WTC11 (cell line): ENCODE results near the gene DTNBP1. TPM values are rescaled to one million over a fixed set of nuclear protein-coding genes. Genes with fewer than 3 reads are reported as not detected.

ENCODE experiments used
- ATAC-seq: fragments of 200-7000 bp; cut with Tn5 transposase; 2 replicates; pipeline ENCODE4 v1.10.0; 2021; ENCODE audit warnings: mild to moderate bottlenecking, moderate library complexity
- CTCF ChIA-PET: fragments of 300-600 bp; sonication (Branson Sonifier 250); formaldehyde crosslinking; loops from one replicate; lab custom pipeline; 2021; ENCODE audit warnings: antibody characterized with exemption; lab: Charles Lee
- POLR2A ChIA-PET: fragments of 350-600 bp; sonication (Branson Sonifier 250); formaldehyde crosslinking; loops from one replicate; lab custom pipeline; 2021; ENCODE audit warnings: antibody characterized with exemption; lab: Charles Lee
- DNase-seq: peaks from one replicate; pipeline ENCODE4 v3.0.0; 2021; ENCODE audit warnings: low spot score
- H3K27ac Mint-ChIP-seq: 2 replicates; pipeline ENCODE4 v1.8.0; 2021; ENCODE audit warnings: mixed read lengths
- H3K27me3 Mint-ChIP-seq: 2 replicates; pipeline ENCODE4 v1.8.0; 2021; ENCODE audit warnings: low read depth, mild to moderate bottlenecking, moderate library complexity, mixed read lengths
- H3K36me3 Mint-ChIP-seq: 2 replicates; pipeline ENCODE4 v1.8.0; 2021; ENCODE audit warnings: mixed read lengths
- H3K4me1 Mint-ChIP-seq: 2 replicates; pipeline ENCODE4 v1.8.0; 2022; ENCODE audit warnings: mixed read lengths
- H3K4me3 Mint-ChIP-seq: 2 replicates; pipeline ENCODE4 v1.8.0; 2021; ENCODE audit warnings: mild to moderate bottlenecking, moderate library complexity, mixed read lengths
- H3K9me3 Mint-ChIP-seq: 2 replicates; pipeline ENCODE4 v1.8.0; 2021; ENCODE audit warnings: mixed read lengths
- ELF4 ChIP-seq: sonication (generic); formaldehyde crosslinking; IDR thresholded peaks from 2 replicates; pipeline ENCODE4 v1.8.1; 2022; ENCODE audit warnings: low read depth, mild to moderate bottlenecking, moderate library complexity, missing genetic modification reagents
- GABPB1 ChIP-seq: sonication (generic); formaldehyde crosslinking; IDR thresholded peaks from 2 replicates; pipeline ENCODE4 v1.8.1; 2023; ENCODE audit warnings: mild to moderate bottlenecking, missing genetic modification reagents
- HMGA2 ChIP-seq: fragments of 250-450 bp; sonication (Bioruptor Pico); IDR thresholded peaks from 2 replicates; pipeline ENCODE4 v1.4.0; 2021; ENCODE audit warnings: mild to moderate bottlenecking, moderate library complexity
- JAZF1 ChIP-seq: fragments of 250-450 bp; sonication (Bioruptor Pico); IDR thresholded peaks from 2 replicates; pipeline ENCODE4 v1.9.0; 2021; ENCODE audit warnings: moderate library complexity, mild to moderate bottlenecking, inconsistent platforms
- JUN ChIP-seq: sonication (generic); formaldehyde crosslinking; IDR thresholded peaks from 2 replicates; pipeline ENCODE4 v1.8.0; 2023; ENCODE audit warnings: mild to moderate bottlenecking, missing genetic modification reagents
- NFE2L1 ChIP-seq: sonication (generic); formaldehyde crosslinking; IDR thresholded peaks from 2 replicates; pipeline ENCODE4 v1.8.1; 2023; ENCODE audit warnings: missing genetic modification reagents
- RORB ChIP-seq: fragments of 250-450 bp; sonication (Bioruptor Pico); IDR thresholded peaks from 2 replicates; pipeline ENCODE4 v1.9.0; 2021; ENCODE audit warnings: mild to moderate bottlenecking
- SMAD3 ChIP-seq: sonication (generic); formaldehyde crosslinking; IDR thresholded peaks from 2 replicates; pipeline ENCODE4 v1.8.0; 2022; ENCODE audit warnings: missing genetic modification reagents, mild to moderate bottlenecking, borderline replicate concordance
- TCF7 ChIP-seq: sonication (generic); formaldehyde crosslinking; IDR thresholded peaks from 2 replicates; pipeline ENCODE4 v1.8.0; 2022; ENCODE audit warnings: mild to moderate bottlenecking, low read depth, missing genetic modification reagents, moderate library complexity
- TEAD4 ChIP-seq: sonication (generic); formaldehyde crosslinking; IDR thresholded peaks from 2 replicates; pipeline ENCODE4 v1.8.0; 2022; ENCODE audit warnings: mild to moderate bottlenecking, missing genetic modification reagents
- TP53 ChIP-seq: sonication (generic); formaldehyde crosslinking; IDR thresholded peaks from 2 replicates; pipeline ENCODE4 v1.8.1; 2023; ENCODE audit warnings: mild to moderate bottlenecking, missing genetic modification reagents
- ZBTB21 ChIP-seq: sonication (generic); formaldehyde crosslinking; IDR thresholded peaks from 2 replicates; pipeline ENCODE4 v1.8.1; 2023; ENCODE audit warnings: mild to moderate bottlenecking, missing genetic modification reagents, borderline replicate concordance
- ZNF423 ChIP-seq: fragments of 250-450 bp; sonication (Bioruptor Pico); IDR thresholded peaks from 2 replicates; pipeline ENCODE4 v2.1.2; 2022; ENCODE audit warnings: mild to moderate bottlenecking, moderate library complexity
- total RNA-seq: library from RNA; stranded (reverse); gene quantifications from 3 replicates; pipeline ENCODE4 v1.2.3, GENCODE V29; 2021
- TF ChIP-seq, protein P1 (sequence below): sonication (generic); formaldehyde crosslinking; IDR thresholded peaks from 2 replicates; pipeline ENCODE4 v1.8.1; 2023; ENCODE audit warnings: mild to moderate bottlenecking, missing genetic modification reagents, borderline replicate concordance
- TF ChIP-seq, protein P2 (sequence below): fragments of 250-450 bp; sonication (Bioruptor Pico); IDR thresholded peaks from 2 replicates; pipeline ENCODE4 v1.8.0; 2021; ENCODE audit warnings: mild to moderate bottlenecking
- TF ChIP-seq, protein P3 (sequence below): fragments of 250-450 bp; sonication (Bioruptor Pico); IDR thresholded peaks from 2 replicates; pipeline ENCODE4 v1.9.0; 2021; ENCODE audit warnings: moderate library complexity, mild to moderate bottlenecking, inconsistent platforms, borderline replicate concordance
- TF ChIP-seq, protein P4 (sequence below): sonication (generic); formaldehyde crosslinking; conservative IDR thresholded peaks from 2 replicates; pipeline ENCODE4 v1.8.1; 2022; ENCODE audit warnings: mild to moderate bottlenecking, missing genetic modification reagents
- TF ChIP-seq, protein P5 (sequence below): sonication (generic); formaldehyde crosslinking; IDR thresholded peaks from 2 replicates; pipeline ENCODE4 v1.8.1; 2023; ENCODE audit warnings: mild to moderate bottlenecking, missing genetic modification reagents, moderate library complexity
- TF ChIP-seq, protein P6 (sequence below): fragments of 250-450 bp; sonication (Bioruptor Pico); IDR thresholded peaks from 2 replicates; pipeline ENCODE4 v1.9.0; 2021; ENCODE audit warnings: mild to moderate bottlenecking
- TF ChIP-seq, protein P7 (sequence below): sonication (generic); formaldehyde crosslinking; IDR thresholded peaks from 2 replicates; pipeline ENCODE4 v1.8.1; 2022; ENCODE audit warnings: mild to moderate bottlenecking, missing genetic modification reagents, moderate library complexity, borderline replicate concordance

DTNBP1 gene
- total RNA-seq, 1 experiment from 2014 or later, result 15.1 TPM

DNA sequence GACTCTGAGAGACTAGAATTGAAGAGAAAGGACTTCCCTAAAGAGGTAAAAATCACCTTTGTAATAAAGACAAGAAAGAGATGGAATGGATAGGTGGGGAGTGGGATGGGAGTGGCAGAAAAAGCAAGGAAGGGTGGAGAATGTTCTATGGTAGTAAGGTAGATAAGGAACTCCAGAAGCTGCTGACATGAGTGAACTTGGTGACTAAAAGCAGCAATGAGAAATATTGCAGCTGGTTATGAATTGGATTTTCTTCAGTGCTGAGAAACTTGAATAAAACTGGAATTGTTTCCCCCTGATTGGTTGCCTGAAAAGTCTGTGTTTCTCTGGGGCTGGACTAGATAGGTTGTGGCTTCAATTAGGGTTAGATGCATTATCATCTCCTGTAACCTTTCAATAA, 15.7 kb upstream of the DTNBP1 start (continued):
- TF ChIP-seq, protein P1, sequence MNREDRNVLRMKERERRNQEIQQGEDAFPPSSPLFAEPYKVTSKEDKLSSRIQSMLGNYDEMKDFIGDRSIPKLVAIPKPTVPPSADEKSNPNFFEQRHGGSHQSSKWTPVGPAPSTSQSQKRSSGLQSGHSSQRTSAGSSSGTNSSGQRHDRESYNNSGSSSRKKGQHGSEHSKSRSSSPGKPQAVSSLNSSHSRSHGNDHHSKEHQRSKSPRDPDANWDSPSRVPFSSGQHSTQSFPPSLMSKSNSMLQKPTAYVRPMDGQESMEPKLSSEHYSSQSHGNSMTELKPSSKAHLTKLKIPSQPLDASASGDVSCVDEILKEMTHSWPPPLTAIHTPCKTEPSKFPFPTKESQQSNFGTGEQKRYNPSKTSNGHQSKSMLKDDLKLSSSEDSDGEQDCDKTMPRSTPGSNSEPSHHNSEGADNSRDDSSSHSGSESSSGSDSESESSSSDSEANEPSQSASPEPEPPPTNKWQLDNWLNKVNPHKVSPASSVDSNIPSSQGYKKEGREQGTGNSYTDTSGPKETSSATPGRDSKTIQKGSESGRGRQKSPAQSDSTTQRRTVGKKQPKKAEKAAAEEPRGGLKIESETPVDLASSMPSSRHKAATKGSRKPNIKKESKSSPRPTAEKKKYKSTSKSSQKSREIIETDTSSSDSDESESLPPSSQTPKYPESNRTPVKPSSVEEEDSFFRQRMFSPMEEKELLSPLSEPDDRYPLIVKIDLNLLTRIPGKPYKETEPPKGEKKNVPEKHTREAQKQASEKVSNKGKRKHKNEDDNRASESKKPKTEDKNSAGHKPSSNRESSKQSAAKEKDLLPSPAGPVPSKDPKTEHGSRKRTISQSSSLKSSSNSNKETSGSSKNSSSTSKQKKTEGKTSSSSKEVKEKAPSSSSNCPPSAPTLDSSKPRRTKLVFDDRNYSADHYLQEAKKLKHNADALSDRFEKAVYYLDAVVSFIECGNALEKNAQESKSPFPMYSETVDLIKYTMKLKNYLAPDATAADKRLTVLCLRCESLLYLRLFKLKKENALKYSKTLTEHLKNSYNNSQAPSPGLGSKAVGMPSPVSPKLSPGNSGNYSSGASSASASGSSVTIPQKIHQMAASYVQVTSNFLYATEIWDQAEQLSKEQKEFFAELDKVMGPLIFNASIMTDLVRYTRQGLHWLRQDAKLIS (CRISPR knock-in tag), result no peak

DNA sequence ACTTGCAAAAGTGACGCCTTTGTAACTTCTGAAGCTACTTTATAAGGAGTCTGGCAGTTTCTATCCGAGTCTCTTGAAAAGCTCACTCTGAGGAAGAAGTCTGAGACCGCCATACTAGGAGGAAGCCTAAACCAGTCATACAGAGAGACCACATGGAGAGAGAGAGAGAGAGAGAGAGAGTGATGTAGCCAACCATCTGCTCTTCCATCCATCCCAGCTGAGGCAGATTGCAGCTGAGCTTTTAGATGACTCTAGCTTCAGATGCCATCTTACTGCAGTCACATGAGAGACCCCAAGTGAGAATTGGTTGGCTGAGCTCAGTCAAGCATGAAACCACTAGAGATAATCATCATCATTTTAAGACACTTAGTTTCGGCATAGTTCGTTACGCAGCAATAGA, 15.0 kb upstream of the DTNBP1 start:
- ATAC-seq (no peak), DNase-seq (no peak)
- peaks cover 10% of the 10 kb centered on the region for H3K9me3 Mint-ChIP-seq
- CTCF ChIA-PET, result no interaction called here
- TF ChIP-seq, protein P2, sequence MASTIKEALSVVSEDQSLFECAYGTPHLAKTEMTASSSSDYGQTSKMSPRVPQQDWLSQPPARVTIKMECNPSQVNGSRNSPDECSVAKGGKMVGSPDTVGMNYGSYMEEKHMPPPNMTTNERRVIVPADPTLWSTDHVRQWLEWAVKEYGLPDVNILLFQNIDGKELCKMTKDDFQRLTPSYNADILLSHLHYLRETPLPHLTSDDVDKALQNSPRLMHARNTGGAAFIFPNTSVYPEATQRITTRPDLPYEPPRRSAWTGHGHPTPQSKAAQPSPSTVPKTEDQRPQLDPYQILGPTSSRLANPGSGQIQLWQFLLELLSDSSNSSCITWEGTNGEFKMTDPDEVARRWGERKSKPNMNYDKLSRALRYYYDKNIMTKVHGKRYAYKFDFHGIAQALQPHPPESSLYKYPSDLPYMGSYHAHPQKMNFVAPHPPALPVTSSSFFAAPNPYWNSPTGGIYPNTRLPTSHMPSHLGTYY (CRISPR knock-in tag), result no peak
- TF ChIP-seq TCF7 (CRISPR knock-in tag) (no peak), ZNF423 (CRISPR knock-in tag) (no peak), ZBTB21 (CRISPR knock-in tag) (no peak), TEAD4 (CRISPR knock-in tag) (no peak), NFE2L1 (CRISPR knock-in tag) (no peak), ELF4 (CRISPR knock-in tag) (no peak), RORB (CRISPR knock-in tag) (no peak), GABPB1 (CRISPR knock-in tag) (no peak), TP53 (CRISPR knock-in tag) (no peak), JUN (CRISPR knock-in tag) (no peak), SMAD3 (CRISPR knock-in tag) (no peak)
- TF ChIP-seq, protein P3, sequence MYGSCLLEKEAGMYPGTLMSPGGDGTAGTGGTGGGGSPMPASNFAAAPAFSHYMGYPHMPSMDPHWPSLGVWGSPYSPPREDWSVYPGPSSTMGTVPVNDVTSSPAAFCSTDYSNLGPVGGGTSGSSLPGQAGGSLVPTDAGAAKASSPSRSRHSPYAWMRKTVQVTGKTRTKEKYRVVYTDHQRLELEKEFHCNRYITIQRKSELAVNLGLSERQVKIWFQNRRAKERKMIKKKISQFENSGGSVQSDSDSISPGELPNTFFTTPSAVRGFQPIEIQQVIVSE (CRISPR knock-in tag), result no peak
- TF ChIP-seq, protein P4, sequence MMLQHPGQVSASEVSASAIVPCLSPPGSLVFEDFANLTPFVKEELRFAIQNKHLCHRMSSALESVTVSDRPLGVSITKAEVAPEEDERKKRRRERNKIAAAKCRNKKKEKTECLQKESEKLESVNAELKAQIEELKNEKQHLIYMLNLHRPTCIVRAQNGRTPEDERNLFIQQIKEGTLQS (CRISPR knock-in tag), result no peak
- TF ChIP-seq, protein P5, sequence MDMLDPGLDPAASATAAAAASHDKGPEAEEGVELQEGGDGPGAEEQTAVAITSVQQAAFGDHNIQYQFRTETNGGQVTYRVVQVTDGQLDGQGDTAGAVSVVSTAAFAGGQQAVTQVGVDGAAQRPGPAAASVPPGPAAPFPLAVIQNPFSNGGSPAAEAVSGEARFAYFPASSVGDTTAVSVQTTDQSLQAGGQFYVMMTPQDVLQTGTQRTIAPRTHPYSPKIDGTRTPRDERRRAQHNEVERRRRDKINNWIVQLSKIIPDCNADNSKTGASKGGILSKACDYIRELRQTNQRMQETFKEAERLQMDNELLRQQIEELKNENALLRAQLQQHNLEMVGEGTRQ (CRISPR knock-in tag), result no peak
- H3K27me3 Mint-ChIP-seq, result no peaks in the 10 kb centered on the region
- no peak overlapping the region for H3K4me3 Mint-ChIP-seq
- peaks cover 16% of the 10 kb centered on the region for H3K4me1 Mint-ChIP-seq
- POLR2A ChIA-PET, result no interaction called here
- no peak overlapping the region for H3K27ac Mint-ChIP-seq
- no peaks in the 10 kb centered on the region; the same call in none of the 2 replicates for H3K36me3 Mint-ChIP-seq

DNA sequence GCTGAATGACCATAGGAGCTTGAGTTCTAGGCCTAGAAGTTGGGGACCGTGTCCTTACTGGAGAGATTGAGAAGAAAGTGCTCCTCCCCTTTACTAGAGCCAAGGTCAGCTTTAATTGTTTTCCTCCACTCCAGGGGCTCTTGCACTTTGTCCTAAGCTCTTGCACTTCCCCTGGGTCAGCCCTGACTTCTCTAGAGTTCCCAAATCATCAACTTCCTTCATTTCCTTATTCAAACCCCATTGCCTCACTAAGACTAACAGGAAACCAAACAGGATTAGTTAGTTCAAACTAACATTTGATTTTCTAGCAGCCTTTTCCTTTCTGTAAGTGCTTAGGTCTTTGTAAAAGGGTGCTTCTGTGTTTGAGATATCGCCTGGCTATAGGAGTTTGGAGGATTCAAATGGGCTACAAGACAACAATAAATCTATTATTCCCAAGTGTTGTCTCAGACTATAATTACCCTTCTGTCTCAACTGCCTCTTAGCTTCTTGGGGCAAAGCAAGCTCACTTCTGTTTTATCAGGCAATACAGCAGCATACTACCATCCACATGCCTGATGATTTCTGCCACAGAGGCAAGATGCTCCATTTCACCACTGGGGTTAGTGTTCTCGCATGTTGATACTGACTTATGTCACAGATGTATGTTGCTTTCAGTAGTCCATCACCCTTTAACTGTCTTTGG, 12.8 kb upstream of the DTNBP1 start:
- no peak overlapping the region for H3K27ac Mint-ChIP-seq
- H3K36me3 Mint-ChIP-seq, result no peaks in the 10 kb centered on the region
- no peaks in the 10 kb centered on the region for H3K27me3 Mint-ChIP-seq
- ChIA-PET CTCF (interaction anchor here (0.8 to 1.2 kb wide), 2 partner anchors 16 to 514 kb away, joined by 3 read pairs; no protein-coding TSS in a partner anchor), POLR2A (no interaction called here)
- H3K4me1 Mint-ChIP-seq, result peaks cover 16% of the 10 kb centered on the region
- peaks cover 5% of the 10 kb centered on the region; the same call in 1 of the 2 replicates for H3K9me3 Mint-ChIP-seq
- no peak overlapping the region for H3K4me3 Mint-ChIP-seq
- DNase-seq (no peak), ATAC-seq (no peak)
- TF ChIP-seq, protein P2 (CRISPR knock-in tag), result no peak
- TF ChIP-seq, protein P6, sequence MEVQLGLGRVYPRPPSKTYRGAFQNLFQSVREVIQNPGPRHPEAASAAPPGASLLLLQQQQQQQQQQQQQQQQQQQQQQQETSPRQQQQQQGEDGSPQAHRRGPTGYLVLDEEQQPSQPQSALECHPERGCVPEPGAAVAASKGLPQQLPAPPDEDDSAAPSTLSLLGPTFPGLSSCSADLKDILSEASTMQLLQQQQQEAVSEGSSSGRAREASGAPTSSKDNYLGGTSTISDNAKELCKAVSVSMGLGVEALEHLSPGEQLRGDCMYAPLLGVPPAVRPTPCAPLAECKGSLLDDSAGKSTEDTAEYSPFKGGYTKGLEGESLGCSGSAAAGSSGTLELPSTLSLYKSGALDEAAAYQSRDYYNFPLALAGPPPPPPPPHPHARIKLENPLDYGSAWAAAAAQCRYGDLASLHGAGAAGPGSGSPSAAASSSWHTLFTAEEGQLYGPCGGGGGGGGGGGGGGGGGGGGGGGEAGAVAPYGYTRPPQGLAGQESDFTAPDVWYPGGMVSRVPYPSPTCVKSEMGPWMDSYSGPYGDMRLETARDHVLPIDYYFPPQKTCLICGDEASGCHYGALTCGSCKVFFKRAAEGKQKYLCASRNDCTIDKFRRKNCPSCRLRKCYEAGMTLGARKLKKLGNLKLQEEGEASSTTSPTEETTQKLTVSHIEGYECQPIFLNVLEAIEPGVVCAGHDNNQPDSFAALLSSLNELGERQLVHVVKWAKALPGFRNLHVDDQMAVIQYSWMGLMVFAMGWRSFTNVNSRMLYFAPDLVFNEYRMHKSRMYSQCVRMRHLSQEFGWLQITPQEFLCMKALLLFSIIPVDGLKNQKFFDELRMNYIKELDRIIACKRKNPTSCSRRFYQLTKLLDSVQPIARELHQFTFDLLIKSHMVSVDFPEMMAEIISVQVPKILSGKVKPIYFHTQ (CRISPR knock-in tag), result no peak
- TF ChIP-seq JAZF1 (CRISPR knock-in tag), result no peak
- no peak for TF ChIP-seq HMGA2 (CRISPR knock-in tag)
- no peak for TF ChIP-seq ZNF423 (CRISPR knock-in tag)
- TF ChIP-seq, protein P7, sequence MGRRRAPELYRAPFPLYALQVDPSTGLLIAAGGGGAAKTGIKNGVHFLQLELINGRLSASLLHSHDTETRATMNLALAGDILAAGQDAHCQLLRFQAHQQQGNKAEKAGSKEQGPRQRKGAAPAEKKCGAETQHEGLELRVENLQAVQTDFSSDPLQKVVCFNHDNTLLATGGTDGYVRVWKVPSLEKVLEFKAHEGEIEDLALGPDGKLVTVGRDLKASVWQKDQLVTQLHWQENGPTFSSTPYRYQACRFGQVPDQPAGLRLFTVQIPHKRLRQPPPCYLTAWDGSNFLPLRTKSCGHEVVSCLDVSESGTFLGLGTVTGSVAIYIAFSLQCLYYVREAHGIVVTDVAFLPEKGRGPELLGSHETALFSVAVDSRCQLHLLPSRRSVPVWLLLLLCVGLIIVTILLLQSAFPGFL (CRISPR knock-in tag), result no peak
